SK-N-DZ (cell line): Measurements from ENCODE around the gene EML3. TPM values are rescaled to one million over a fixed set of nuclear protein-coding genes. Genes with fewer than 3 reads are reported as not detected.
"Not testable (repeated sequence)": the region's sequence is repeated elsewhere in the genome, so short reads cannot be mapped to it uniquely, and the experiment has no call there.

ENCODE experiments used
- DNase-seq: peaks from one replicate; pipeline ENCODE4 v3.0.0-alpha.2; 2015; ENCODE audit warnings: low spot score
- polyA plus RNA-seq, 2 experiments: library from polyadenylated mRNA; depleted of rRNA; stranded (reverse); fragments of >200 nt; gene quantifications; 2 replicates each; pipeline ENCODE4 v1.2.3, GENCODE V29; 2014

The EML3 gene, protein sequence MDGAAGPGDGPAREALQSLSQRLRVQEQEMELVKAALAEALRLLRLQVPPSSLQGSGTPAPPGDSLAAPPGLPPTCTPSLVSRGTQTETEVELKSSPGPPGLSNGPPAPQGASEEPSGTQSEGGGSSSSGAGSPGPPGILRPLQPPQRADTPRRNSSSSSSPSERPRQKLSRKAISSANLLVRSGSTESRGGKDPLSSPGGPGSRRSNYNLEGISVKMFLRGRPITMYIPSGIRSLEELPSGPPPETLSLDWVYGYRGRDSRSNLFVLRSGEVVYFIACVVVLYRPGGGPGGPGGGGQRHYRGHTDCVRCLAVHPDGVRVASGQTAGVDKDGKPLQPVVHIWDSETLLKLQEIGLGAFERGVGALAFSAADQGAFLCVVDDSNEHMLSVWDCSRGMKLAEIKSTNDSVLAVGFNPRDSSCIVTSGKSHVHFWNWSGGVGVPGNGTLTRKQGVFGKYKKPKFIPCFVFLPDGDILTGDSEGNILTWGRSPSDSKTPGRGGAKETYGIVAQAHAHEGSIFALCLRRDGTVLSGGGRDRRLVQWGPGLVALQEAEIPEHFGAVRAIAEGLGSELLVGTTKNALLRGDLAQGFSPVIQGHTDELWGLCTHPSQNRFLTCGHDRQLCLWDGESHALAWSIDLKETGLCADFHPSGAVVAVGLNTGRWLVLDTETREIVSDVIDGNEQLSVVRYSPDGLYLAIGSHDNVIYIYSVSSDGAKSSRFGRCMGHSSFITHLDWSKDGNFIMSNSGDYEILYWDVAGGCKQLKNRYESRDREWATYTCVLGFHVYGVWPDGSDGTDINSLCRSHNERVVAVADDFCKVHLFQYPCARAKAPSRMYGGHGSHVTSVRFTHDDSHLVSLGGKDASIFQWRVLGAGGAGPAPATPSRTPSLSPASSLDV
- 22.8 and 24.5 TPM in 2 replicates for polyA plus RNA-seq (2014; cell fraction: cytosol; rRNA removed)
- polyA plus RNA-seq (2014; cell fraction: nucleus; rRNA removed), result 193 and 259 TPM in 2 replicates

DNA sequence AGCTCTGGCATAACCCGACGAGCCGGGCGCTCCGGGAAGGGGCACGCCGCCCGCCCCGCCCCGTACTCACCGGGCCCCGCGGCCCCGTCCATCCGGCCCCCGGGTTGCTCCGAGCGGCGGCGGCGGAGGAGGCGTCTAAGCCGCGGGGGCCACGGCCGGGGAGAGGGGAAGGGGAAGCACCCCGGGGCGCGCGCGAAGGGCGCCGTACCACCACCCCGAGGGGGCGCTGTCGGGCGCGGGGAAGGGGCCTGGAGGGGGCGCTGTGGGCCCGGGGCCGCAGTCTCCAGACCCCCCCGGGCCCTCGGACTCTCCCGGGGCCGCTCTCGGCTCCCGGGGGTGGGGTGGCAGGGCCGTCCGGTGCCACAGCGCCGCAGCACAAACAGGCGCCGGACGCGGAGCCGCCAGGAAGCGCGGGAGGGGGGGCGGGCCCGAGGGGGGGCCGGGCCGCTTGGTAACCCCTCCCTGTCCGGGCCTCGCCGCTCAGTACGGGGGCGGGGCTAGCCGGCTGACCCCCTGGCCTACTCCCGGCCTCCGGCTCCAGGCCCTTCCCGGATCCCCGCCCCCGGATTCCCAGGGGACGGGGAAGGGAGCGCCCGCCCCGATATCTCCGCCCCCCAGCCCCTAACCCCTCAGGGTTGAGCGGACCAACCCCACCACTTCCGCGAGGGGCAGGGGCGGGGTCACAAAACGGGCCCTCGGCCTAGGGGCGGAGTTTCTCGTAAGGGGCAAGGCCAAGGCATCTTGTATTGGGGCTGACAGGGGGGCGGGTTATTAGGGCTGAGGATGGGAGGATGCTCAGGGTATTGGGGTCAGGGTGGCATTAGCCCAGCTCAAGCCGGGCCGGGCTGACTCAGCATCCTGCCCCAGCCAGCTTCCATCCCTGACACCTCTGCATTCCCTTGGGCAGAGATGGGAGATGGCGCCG lies at the start of gene EML3, which contains the start of gene ROM1:
TSS of gene EML3 (minus strand) at position 410 of the 925 bp plus-strand sequence. CDS start at position 92, 318 bp downstream.
TSS of gene ROM1 (plus strand) at position 892 of the 925 bp plus-strand sequence. CDS start at position 917, 25 bp downstream.
- DNase-seq, result peak; percentile 96

DNA sequence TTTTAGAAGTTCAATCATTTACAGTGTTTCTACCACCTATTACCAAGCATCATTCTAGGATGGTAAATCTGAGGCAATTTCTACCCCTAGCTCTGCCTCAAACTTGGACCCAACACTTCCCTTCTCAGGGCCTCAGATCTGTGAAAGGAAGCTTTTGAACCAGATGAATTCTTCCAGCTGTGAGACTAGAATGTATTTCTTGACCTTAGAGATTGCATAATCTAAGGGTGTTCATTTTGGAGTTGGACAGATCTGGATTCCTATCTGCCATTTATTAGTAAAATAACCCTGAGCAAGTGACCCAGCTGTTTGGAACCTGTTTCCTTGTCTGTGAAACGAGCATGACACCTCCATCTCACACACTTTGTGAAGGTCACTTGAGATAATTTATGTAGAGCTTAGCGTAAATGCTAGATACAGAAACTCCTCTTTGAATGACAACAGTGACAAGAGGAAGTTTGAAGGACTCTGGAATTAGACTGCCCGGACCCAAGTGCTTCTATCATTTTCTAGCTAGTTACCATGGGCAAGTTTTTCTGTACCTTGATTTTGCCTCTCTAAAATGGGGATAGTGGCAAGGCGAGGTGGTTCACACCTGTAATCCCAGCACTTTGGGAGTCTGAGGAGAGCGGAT lies 44.3 kb upstream of the EML3 start:
- DNase-seq, result no peak

DNA sequence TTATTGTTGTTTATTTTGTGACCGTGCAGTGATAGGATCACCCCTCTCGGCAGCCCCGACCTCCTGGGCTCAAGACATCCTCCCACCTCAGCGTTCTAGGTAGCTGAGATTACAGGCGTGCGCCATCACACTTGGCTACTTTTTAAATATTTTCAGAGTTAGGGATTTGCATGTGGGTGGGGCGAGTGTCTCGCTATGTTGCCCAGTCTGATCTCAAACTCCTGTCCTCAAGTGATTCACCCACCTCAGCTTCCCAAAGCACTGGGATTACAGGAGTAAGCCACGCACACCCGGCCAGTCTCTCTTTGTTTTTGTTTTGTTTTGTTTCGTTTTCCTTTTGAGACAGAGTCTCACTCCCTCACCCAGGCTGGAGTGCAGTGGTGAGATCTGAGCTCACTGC lies 41.7 kb upstream of the EML3 start:
- DNase-seq, result no peak

DNA sequence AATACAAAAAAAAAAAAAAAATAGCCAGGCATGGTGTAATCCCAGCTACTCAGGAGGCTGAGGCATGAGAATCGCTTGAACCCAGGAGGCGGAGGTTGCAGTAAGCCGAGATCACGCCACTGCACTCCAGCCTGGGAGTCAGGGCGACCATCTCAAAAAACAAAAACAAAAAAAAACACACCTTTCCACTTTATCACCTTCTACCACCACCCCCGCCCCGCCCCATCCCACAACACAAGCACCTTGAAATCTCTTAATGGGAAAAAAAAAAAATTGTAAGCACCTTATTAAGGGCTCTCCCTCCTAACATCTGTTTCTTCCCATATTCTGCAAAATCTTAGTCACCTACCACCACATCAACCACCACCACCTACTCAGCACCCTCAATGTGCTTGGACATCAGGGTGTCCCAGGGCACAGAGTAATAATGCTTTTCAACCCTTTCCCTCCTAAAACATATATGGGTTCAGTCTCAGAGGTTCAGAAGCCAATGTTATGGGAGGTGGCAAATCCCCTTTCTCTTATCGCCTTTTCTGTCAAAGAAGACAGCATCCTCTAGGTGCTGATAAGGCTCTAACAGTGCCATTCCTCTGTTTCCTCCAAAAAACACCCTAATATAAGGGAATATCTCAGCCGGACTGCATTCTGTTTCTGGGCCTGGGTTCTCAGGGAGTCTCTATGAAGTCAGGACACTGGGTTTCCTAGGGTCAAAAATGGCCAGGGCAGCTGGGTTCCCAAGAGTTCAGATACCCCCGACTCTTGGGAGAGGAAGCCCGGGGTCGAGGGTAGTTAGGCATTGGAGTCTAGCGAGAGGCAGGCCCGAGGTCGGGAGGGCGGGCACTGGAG lies 39.8 kb upstream of the EML3 start:
- no peak for DNase-seq

DNA sequence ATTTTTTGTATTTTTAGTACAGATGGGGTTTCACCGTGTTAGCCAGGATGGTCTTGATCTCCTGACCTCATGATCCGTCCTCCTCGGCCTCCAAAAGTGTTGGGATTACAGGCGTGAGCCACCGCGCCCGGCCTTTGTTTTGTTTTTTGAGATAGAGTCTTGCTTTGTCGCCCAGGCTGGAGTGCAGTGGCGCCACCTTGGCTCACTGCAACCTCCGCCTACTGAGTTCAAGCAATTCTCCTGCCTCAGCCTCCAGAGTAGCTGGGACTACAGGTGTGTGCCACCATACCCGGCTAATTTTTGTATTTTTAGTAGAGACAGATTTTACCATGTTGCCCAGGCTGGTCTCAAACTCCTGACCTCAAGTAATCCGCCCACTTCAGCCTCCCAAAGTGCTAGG lies 37.7 kb upstream of the EML3 start:
- not testable (repeated sequence) for DNase-seq

DNA sequence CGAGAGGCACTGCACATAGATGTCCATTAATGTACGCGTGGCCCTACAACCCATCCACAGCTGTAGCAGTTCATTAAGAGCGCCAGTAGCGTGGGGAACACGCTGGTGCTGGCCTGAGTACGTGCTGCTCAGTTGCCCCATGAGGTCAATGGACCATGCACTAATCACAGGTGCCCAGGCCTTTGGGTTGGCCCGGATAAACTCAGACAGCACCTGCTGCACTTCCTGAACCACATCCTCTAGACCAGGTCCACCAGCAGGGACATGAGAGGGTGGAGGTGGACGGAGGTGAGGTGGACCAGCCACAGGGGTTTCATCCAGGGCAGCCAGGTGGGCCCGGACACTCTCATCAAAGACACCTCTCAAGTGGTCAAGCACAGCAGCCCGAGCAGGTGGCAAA lies 36.9 kb upstream of the EML3 start:
- DNase-seq, result no peak

DNA sequence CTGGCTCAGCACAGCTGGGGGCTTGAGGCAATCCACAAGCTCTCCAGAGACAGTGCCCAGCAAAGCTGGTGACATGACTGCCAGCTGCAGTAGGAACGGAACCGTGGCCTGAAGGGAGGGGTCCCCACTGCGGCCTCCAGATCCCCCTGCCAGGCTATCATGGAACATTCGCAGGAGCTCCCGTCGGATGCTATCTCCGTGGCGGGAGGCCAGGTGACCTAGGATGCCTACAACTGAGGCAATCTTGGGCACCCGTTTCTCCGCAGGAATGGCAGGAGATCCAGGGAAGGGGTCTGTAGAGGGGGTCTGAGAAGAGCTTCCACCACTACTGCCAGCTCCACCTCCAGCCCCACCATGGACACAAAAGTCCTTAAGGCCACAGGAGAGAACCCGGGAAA lies 36.4 kb upstream of the EML3 start:
- no peak for DNase-seq

DNA sequence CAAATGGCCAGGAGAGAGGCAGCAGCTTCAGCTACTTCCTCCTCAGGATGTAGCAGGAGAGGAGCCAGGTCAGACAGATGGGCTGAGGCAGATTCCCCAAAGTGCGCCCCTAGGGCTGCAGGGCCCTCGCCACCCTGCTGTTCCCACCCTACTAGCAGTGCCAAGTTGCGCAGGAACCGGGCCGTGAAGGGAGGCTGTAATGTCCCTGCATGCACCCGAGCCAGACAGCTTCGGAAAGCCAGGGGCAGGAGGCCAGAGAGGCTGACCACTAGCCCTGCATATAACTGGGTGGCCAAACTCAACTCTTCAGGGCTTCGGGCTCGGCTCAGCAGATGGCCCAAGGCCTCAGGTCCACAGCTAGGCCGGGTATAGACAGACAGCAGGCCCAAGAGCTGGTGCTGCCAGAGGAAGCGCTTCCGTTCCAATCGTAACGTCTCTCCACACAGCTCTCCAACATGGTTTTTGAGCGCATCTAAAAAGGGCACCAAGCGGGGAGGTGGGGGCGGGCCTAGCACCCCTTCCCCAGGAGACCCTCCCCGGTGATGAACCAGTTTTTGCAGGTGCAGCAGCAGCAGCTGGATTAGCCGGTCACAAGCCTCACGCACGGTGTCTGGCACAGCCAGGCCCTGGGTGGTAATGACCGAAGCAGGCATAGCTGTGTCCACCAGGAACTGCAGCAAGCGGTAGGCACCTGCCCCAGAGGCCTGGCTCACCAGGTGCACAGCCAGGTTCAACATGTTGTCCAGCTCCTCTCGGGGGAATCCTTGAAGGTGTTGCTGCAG lies 35.8 kb upstream of the EML3 start:
- DNase-seq, result no peak

DNA sequence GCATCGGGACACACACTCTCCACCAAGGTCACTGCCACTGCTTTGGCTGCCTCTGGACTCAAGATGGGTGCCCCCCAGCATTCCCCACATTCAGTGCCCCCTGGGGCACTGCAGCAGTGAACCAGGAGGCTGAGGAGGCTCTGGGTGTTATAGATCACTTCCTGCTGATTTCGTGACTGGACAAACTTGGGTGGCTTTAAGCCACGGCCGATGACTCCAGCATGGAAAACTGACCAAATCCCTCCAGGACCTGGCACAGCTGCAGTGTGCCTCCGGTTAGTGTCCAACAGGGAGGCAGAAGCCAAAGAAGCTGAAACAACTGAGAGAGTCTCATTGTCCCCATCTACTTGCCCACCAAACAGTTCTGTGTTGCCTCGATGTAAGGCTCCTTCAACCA lies 35.0 kb upstream of the EML3 start:
- DNase-seq, result no peak

DNA sequence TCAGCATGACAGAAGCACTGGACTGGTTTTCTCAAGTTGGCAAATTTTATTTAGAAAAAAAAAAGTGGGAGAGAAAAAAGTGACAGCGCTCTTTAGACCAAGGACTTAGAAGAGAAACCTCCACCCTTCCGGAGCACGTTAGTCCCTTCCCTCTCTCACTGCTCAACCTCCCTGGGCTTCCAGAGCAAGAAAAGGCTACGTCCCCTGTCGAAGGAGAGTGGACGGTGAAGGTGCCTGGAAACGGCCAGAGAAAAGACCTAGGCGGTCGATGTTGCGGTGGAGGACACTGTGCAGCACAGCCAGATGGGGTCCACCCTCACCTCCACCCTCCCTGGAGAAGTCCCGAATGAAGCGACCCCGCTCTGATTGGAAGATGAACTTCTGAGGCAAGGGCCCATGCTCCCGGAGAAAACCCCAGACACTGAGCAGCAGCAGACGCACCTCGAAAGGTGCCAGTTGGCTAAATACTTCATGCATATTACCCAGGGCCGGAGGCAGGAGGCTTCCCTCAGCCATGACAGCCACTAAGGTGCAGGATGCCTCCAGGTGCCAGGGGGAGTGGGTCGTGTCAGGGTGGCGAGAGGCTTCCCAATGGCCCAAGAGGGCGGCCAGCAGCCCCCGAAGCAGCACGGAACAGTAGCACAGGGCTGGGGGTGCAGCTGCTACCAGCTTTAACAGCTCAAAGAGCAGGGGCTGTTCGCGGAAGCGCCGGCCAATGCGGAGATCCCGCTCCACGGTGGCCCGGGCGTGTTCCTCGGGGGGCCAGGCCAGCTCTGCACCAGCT lies 34.4 kb upstream of the EML3 start:
- no peak for DNase-seq

DNA sequence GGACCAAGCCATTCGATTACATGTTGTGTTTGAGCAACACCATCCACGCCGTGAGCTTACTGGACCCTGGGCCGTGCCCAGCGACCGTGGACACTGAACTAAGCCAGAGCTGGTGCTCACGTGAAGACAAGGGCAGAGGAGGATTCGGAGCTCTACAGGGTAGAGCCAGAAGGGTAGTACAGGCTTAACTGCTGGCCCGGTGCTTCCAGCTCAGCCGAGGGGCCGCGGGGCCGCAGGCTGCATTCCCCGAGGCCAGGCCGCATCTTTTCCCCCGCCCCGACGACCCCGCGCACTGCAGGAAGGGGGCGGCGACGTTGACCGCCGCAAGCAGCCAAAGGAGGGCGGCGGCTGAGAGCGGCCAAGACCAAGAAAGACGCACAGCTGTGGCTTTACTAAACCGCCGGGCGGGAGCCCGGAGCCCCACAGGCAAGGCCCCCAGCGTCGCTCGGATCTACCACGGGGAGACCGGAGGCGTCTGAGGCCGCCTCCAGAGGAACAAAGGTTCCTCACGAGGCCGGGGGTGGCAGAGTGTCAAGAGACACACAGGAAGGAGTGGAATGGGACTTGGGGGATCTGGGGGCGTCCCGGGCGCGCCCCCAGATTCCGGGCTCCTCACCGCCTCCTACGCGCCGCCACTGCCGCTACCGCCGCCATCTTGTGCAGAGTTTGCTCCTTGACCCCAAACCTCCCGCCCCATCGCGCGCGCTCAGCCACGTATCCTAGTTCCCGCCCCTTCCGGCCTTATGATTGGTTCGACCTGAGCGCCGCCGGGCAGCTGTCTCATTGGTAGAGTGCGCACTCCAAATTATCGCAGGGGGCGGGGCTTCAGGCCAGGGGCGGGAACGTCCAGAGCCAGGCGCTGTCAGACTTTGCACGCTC lies 33.6 kb upstream of the EML3 start, which contains the start of gene GANAB:
TSS of gene GANAB (minus strand) at position 668 of the 879 bp plus-strand sequence. CDS start at position 654, 14 bp downstream.
- DNase-seq, result peak; percentile 98

DNA sequence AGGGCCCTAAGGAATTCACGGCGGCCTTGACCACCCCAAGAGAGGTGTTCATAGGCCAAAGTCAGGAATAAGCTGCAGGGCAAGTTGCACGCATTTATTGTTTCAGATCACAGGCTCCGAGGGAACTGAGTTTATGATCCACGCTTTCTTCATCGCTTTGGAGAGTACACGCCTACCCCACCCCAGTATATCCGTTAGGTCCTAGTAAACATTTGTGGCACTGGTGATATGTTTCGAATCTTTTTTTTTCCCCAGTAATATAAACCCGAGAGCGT lies 33.0 kb upstream of the EML3 start:
- no peak for DNase-seq

DNA sequence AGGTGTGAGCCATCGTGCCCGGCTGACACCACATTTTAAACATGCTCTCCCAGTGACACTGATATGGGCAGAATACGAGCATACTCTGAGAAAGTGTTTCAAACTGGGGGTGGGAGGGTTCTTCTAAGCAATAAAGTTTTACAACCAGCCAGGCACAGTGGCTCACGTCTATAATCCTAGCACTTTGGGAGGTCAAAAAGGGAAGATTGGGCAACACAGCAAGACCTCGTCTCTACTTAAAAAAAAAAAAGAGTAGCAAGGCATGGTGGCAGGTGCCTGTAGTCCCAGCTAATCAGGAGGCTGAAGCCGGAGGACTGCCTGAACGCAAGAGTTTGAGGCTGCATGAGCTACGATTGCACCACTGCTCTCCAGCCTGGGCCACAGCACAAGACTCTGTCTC lies 31.6 kb upstream of the EML3 start:
- DNase-seq, result no peak

DNA sequence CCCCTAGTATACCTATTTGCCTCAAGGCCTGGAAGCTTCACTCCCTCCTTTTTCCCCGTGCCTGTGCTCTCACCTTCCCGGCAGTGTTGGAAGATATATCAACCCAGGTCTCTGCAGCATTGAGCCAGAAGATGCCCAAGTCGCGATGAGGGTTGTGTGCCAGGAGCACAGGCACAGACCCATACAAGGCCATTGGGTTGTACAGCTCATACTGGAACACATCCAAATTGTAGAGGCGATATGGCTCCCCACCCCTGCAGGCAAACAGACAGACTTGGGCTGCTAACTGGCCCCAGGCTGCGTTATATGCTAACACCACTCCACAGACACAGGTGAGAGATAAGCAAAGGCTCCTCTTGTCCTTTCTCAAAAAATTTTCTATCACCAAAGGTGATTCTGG lies 19.9 kb upstream of the EML3 start:
- no peak for DNase-seq

DNA sequence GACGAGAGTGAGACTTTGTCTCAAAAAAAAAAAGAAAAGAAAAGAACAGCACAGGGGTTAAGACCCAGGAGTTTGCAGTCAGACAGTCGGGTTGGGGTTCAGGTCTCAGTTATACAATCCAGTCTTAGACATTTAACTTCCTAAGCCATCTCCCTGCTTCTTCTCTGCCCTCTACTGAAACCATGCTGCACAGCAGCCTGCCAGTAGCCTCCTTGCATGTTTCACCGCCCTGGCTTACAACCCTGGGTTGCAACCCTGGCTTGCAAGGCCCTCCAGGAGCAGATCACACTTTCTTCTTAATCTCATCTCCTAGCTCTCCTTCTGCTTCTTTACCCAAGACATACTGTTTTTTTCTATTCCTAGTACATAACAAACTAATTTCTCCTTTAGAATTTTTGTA lies 15.1 kb upstream of the EML3 start:
- no peak for DNase-seq

DNA sequence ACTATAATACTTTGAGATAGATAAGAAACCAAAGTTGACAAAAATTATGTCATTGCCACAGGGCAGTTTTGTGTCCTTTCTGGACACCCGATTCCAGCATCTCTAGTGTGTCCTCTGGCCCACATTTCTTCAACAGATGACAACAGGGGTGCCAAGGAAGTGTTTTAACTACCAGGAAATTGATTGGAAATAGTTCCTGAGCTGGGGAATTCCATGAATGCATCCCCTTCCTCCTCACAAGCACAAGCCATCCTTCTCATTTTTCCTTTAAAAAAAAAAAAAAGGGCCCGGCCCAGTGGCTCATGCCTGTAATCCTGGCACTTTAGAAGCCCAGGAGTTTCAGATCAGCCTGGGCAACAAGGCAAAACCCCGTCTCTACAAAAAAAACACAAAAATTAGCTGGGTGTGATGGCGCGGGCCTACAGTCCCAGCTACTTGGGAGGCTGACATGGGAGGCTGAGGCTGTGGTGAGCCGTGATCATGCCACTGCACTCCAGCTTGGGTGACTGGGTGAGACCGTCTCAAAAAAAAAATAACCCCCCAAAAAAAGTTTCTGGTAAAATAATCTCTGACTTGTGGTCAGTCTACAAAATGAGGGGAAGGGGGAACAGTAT lies 10.0 kb upstream of the EML3 start:
- no peak for DNase-seq
